ENCODE measurements around the gene SHMT1.
"Not testable (repeated sequence)": the region's sequence is repeated elsewhere in the genome, so short reads cannot be mapped to it uniquely, and the experiment has no call there.

DNA sequence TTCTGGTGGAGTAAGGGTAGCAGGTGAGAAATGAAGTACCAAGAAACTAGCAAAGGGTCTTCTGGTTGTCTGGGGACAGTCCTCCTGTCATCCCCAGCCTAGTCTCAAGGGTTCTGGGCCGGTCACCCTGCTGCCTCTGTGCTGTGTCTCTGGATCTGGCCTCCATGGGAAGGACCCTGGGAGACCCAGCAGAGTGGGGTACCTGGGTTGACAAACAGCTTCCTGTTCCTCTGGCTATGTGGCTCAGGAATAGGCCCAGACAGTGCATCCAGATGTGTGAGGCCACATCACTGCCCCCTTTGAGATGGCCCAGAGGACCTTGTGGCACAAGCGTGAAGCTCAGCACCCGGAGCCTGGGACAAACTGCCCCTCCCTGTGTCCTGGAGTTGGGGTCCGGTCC is 24.9 kb upstream of the SHMT1 start:
- TF ChIP-seq, protein P1, sequence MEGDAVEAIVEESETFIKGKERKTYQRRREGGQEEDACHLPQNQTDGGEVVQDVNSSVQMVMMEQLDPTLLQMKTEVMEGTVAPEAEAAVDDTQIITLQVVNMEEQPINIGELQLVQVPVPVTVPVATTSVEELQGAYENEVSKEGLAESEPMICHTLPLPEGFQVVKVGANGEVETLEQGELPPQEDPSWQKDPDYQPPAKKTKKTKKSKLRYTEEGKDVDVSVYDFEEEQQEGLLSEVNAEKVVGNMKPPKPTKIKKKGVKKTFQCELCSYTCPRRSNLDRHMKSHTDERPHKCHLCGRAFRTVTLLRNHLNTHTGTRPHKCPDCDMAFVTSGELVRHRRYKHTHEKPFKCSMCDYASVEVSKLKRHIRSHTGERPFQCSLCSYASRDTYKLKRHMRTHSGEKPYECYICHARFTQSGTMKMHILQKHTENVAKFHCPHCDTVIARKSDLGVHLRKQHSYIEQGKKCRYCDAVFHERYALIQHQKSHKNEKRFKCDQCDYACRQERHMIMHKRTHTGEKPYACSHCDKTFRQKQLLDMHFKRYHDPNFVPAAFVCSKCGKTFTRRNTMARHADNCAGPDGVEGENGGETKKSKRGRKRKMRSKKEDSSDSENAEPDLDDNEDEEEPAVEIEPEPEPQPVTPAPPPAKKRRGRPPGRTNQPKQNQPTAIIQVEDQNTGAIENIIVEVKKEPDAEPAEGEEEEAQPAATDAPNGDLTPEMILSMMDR (IDR thresholded peaks at IDR 0.05) = not testable (repeated sequence)
- not testable (repeated sequence) for TF ChIP-seq POLR2A (IDR thresholded peaks at IDR 0.05)
